Fibroblast of peridontal ligament (primary cell): Measurements from ENCODE around the gene ZNF740.

Experiments
- DNase-seq: peaks from one replicate; pipeline ENCODE4 v3.0.0-alpha.2; 2010; ENCODE audit errors: extremely low read depth

ZNF740 gene

GRCh38 chr12:53226815-53227214 is 46.3 kb downstream of the ZNF740 start:
- DNase-seq = no peak

GRCh38 chr12:53227341-53227740 is 46.8 kb downstream of the ZNF740 start:
- DNase-seq = no peak

- DNase-seq = no peak
Measured at GRCh38 chr12:53227836-53228235, 47.3 kb downstream of the ZNF740 start.

GRCh38 chr12:53229454-53229853 is 48.9 kb downstream of the ZNF740 start:
- no peak for DNase-seq

- DNase-seq = no peak
Measured at GRCh38 chr12:53230108-53230845, 49.8 kb downstream of the ZNF740 start.

GRCh38 chr12:53231671-53231920 is 51.1 kb downstream of the ZNF740 start:
- DNase-seq = peak; percentile 24

- peak; percentile 66 for DNase-seq
Measured at GRCh38 chr12:53231921-53232645, 51.6 kb downstream of the ZNF740 start, which contains the start of gene RARG. Gene RARG (minus strand): TSS chr12:53232209. CDS start chr12:53227545, 4,664 bp downstream.

- peak; percentile 58 for DNase-seq
Measured at GRCh38 chr12:53232646-53233461, 52.3 kb downstream of the ZNF740 start.

- DNase-seq = peak; percentile 63
Measured at GRCh38 chr12:53233671-53234121, 53.2 kb downstream of the ZNF740 start.

GRCh38 chr12:53234271-53234914 is 53.9 kb downstream of the ZNF740 start:
- no peak for DNase-seq

GRCh38 chr12:53235164-53235563 is 54.6 kb downstream of the ZNF740 start:
- no peak for DNase-seq

GRCh38 chr12:53235742-53236442 is 55.4 kb downstream of the ZNF740 start:
- no peak for DNase-seq

GRCh38 chr12:53236443-53237111 is 56.1 kb downstream of the ZNF740 start:
- DNase-seq = no peak

GRCh38 chr12:53239643-53240258 is 59.2 kb downstream of the ZNF740 start:
- no peak for DNase-seq

- DNase-seq = no peak
Measured at GRCh38 chr12:53241623-53242412, 61.3 kb downstream of the ZNF740 start.

GRCh38 chr12:53244337-53244736 is 63.8 kb downstream of the ZNF740 start:
- DNase-seq = no peak
